Measurements from ENCODE around the gene STK39.
"Not testable (repeated sequence)": the region's sequence is repeated elsewhere in the genome, so short reads cannot be mapped to it uniquely, and the experiment has no call there.

The STK39 gene

DNA sequence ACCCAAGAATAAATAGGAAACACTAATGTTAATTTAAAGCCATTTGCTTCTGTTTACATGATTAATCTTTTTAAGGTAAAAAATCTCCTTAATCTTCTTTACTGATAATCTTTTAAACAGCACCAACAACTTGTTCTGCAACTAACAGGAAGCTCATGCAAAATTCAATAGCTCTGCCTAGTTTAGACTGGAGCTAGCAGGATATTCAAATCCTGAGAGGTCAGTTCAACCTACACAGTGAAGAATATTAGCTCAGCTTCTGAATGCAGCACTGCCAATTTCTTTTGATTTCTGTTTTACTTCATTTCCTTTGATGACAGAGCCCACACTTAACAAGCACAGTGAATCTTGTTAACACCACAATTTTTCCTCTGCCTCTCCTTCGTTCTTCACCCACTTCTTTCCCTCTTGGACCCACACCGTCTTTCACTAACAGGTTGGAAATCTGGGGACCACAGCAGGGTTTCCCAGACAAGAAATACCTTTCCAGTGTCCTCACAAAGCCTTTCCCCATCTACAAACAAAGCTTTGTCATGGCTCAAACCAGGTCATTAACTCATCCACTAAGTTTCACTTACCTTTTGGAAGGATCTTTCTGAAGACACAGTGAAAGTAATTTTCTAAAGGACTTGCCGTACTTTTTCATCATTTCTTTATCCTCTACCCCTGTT, 109.8 kb downstream of the STK39 start:
- DNase-seq (ENCODE audit: low read depth) = no peak

GRCh38 chr2:168136392-168136977, 110.9 kb downstream of the STK39 start:
- DNase-seq (ENCODE audit: low read depth) = peak; percentile 29

DNA sequence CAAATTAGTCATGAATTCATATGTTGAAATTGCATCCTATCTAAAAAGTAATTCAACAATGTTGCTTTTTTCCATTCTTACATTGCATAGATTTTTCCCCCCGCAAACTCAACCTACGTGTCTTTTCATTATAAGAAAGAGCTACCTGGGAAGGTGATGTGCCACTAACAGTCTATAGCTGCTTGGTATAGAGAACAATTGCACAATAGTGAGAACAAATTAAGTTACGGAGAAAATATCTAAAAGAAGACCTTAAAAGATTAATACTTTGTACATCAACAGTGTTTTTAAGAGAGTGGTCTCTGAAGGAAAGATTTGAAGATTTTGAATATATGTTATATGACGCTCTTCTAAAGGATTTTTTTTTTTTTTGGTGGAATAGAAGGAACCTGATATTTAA, 111.8 kb downstream of the STK39 start:
- no peak for DNase-seq (ENCODE audit: low read depth)

DNA sequence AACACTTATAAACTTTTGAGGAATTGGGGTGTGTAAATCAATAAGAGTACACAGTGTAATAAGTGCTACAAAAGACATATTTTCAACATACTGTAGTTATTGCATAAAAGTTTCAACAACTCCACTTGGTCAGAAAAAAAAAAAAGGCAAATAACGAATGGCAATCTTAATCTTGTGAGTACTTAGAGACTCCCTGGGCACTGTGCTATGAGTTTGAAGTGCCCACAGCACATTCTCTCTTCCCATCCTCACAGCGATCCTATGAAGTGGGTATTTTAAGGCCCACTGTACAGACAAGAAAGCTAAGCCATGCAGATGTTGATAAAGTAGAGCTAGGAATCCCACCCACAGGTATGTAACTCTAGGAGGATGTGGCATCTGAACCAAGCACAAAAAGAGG, 112.3 kb downstream of the STK39 start:
- DNase-seq (ENCODE audit: low read depth) = no peak

DNA sequence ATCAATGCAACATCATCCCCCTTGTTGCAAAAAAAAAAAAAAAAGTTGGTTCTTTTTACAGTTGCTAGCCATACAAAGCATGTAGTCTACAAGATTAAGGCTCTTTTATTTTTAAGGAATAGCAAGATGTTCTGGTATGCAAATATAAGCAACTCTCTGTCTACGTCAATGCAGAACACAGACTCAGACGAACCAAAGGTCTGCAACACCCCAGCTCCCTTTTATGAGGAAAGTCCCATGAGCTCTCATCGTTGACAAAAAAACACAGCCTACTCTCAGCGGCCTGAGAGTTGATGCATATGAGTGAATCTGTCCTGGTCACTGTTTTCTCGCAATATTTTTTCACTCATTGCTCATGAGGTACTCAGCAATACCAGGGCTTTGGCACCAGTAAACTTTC, 112.9 kb downstream of the STK39 start:
- no peak for DNase-seq (ENCODE audit: low read depth)

DNA sequence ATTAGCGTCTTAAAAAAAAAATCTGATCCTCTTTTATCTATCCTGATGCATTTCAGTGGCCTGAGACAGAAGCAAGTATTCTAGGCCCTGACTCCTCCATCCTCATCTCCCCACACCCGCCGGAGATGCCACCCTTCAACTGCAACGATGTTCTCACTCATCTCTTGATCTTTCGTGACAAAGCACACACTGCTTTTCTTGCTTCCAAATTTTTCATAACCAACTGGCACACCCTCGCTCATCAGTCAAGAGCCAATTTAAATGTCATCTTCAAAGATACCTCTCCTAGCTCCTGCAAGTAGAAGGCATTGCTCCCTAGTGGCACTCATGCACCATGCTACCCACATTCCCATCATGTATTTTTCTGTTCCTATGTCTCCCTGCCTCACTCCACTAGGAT, 115.0 kb downstream of the STK39 start:
- no peak for DNase-seq (ENCODE audit: low read depth)

DNA sequence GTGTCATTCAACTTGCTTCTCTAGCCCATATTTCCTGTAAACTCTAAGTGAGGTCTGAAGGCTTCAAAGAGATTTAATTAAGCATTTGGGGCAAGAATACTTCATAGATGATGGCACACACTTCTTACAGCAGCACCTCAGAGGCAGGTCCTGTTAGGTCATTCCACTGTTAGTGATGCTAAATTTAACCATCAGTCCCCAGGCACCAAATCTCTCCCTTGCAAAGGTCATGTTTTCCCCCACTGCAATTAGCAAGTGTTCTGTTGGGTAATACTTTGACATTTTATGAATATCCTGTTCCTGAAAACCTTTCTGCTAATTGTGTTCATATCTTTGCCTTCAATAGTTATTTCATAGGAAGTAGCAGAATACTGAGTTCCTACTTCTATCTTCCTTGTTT, 117.0 kb downstream of the STK39 start:
- no peak for DNase-seq (ENCODE audit: low read depth)

- no peak for DNase-seq (ENCODE audit: low read depth)
Measured at GRCh38 chr2:168127371-168127770, 120.0 kb downstream of the STK39 start.

GRCh38 chr2:168122210-168122609, 125.2 kb downstream of the STK39 start:
- DNase-seq (ENCODE audit: low read depth) = not testable (repeated sequence)

DNA sequence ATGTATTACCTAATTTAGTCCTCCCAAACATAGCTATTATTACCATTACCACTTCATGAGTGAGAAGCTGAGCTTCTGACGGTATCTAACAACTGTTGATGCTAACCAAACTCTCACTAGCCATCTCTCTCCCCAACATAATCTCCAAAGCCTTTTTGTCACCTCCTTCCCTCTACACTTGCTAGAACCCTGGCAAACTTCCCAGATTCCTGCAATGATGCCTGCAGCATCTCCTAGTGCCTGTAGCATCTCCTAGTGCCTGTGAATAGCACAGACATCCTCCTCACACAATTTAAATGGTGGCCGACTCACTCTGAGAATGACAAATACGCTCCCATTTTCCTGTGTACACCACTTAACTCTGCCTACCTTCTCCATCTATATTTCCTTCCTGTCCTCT, 126.7 kb downstream of the STK39 start:
- DNase-seq (ENCODE audit: low read depth) = no peak

GRCh38 chr2:168120310-168120709, 127.1 kb downstream of the STK39 start:
- DNase-seq (ENCODE audit: low read depth) = no peak

DNA sequence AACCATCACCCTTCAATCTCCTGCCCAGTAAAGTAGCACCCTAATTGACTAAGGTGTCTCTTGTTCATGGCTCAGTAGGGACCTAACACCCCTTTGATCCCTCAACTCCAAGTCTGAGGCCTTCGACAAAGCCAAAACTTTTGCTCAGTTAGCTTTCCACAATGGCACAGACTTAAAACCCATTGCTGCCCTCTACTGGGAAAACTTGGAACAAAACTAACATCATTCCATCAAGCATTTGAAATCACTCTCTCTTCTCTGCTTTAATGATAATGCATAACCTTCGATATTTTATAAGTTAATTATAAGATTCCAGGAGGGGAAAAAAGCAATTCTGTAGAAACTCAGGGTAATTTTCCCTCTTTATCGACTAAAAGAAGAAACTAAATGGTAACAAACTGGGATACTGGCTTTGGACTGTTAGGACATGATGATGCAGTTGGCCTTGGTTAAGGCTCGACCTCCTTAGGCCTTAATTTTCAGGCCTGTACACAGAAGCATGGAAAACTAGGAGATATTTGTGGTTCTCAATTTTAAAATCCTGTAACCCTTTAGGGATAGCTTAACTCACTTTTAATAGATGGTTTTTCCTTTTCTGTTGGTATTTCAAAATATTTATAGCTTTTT, 127.8 kb downstream of the STK39 start:
- peak; percentile 63 for DNase-seq (ENCODE audit: low read depth)

DNA sequence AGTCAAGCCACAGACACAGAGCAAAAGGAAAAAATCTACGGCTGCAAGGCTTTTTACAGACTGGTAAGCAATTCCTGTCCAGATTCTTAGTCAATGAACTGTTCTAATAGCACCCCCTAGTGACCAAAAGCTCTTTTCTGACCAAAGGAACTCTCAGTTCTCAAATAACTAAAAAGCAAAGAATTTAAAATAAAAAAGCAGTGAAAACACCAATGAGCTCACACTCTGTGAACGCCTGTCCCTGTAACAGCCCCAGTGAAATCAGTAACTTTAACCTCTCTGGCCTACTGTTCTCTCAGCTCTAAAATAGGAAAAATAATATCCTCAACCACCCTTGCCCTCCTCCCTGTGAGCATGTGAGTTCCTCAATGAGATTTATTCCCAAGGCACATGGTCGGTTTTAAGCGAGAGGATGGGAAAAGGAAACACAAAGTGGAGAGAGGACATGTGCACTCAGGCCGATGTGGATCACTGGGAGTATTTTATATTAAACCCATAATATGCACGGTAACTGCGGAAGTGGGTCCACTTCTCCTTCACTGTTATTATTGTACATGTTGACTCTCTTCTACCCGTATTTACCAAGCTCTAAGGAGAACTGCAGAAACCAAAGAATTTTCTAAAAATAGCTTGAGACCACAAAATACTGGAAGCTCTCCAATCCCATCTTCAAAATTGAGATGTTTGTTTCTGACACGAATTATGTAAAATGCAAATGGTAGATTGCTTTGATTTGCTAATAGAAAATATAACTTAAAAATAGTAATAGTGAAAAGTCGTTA, 128.5 kb downstream of the STK39 start:
- DNase-seq (ENCODE audit: low read depth) = peak; percentile 64

DNA sequence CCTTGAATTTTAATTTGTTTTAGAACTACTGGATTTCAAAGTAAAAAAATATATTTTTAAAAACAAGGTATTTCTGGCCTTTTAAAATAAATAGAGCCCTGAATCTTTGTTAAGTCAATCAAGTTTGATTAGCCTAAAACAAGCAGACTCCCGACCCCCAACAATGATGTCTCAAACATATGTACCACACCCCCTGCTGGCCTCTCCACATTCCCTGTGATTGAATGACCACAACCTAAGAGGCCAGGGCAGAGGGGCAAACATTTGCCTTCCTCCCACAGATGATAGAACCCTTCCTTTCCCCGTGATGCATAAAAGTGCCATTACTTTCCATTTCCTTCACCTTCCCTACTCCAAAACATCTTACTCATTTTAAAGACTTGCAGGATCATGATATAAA, 130.9 kb downstream of the STK39 start:
- DNase-seq (ENCODE audit: low read depth) = no peak

DNA sequence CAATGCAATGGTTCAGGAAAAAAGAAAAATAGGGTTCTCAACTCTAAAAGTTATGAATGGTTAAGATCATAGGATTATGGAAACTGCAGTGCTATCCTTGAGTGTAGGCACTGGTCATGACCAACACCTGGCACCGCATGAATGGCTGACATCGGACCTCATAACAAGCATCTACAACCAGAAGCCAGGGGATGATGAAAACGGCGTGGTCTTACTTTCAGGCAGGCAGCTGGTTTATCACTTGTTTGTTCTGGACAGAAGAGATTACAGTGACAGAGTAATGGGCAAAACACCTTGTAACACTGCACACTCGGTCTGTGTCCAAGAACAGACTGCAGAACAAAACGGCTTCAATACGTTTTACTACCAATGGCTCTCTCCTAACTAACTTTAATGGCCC, 132.8 kb downstream of the STK39 start:
- no peak for DNase-seq (ENCODE audit: low read depth)

- DNase-seq (ENCODE audit: low read depth) = no peak
Measured at GRCh38 chr2:168114040-168114439, 133.4 kb downstream of the STK39 start.

- DNase-seq (ENCODE audit: low read depth) = no peak
Measured at GRCh38 chr2:168107322-168107721, 140.1 kb downstream of the STK39 start.

DNA sequence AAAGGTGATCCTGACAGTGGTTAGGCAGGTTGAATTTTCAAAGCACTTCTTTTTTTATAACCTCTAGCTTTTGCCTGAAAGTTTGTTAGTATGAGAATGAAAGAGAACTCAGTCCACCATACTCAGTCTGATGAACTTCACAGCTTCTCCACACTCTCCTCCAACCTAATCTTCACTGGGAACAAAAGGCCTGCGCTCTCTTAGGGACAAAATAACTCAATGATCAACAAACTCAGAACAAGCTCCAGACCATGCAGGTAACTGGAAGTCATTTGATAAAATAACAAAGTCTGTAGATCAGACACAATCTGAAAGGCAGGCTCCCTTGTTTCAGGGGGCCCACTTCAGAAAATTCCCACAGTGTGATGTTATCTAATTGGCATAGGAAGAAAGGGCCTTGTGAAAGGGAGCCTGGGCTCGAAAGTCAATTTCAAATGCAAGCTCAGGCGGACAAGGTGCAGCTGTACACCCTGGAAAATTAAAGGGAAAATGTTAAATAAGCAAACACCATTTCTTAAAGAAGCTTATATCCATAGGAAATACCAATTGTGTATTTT, 142.2 kb downstream of the STK39 start:
- DNase-seq (ENCODE audit: low read depth) = no peak

- no peak for DNase-seq (ENCODE audit: low read depth)
Measured at GRCh38 chr2:168097431-168097830, 150.0 kb downstream of the STK39 start.

DNA sequence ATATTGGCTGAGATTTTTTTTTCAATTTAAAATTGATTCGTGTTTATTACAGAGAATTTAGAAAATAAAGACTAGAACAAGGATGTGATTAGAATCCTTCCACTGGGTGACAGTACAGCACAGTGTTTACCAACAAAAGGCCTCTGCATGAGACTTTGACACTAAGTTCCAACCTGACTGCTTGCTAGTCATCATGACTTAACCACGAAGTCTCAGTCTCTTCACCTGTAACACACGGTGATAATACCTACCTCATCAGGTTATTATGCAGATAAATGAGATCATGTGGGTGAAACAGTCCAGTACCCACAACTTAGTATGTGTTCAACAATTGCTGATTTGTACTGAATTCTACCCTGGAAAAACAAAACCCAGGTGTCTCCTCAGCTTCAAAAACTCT, 151.2 kb downstream of the STK39 start:
- no peak for DNase-seq (ENCODE audit: low read depth)

DNA sequence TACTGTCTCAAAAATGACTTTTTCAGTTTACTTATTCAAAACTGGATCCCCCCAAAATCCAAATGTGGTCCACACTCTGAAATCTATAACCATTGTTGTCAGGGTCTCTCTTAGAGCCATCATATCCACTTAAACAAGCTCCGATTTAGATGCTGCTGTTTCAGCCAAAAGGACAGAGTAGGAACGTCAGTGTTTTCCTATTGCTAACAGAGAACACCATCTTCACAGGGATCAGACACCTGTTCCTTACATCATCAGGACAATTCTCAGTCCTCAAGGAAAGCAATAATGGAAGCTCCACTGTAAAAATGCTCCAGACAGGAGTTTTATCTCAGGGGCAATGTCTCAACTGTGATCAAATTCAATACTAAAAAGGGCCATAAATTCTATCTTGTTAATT, 155.4 kb downstream of the STK39 start:
- DNase-seq (ENCODE audit: low read depth) = no peak

GRCh38 chr2:168090366-168091135, 156.8 kb downstream of the STK39 start:
- no peak for DNase-seq (ENCODE audit: low read depth)
